ENCODE measurements around the gene DOC2B. TPM values are rescaled to one million over a fixed set of nuclear protein-coding genes. Genes with fewer than 3 reads are reported as not detected.

Gene DOC2B
- polyA plus RNA-seq (2013, experiment 1 of 2), result 0.49 TPM
- polyA plus RNA-seq (2013, experiment 2 of 2), result 0.36 TPM

GRCh38 chr17:181245-182049 is at the start of gene DOC2B:
TSS of gene DOC2B (minus strand) at chr17:181650. CDS start at chr17:181479, 171 bp downstream.
- peak within 1 kb of the TSS; percentile 38 for H3K9ac ChIP-seq (ENCODE audit: low read length)
- H4K8ac ChIP-seq (ENCODE audit: low read depth, low read length), result no peak within 1 kb of the TSS
- H2BK5ac ChIP-seq (ENCODE audit: low read length), result no peak within 1 kb of the TSS
- H3K4me2 ChIP-seq (ENCODE audit: low read length), result peak within 1 kb of the TSS; percentile 28
- H2BK15ac ChIP-seq (replicated peaks; ENCODE audit: low read depth), result no peak within 1 kb of the TSS
- H3K4ac ChIP-seq (ENCODE audit: low read depth, low read length), result peak within 1 kb of the TSS; percentile 46
- no peak within 1 kb of the TSS for H2BK120ac ChIP-seq (ENCODE audit: low read depth, low read length)
- no peaks in the 10 kb centered on the region for H3K36me3 ChIP-seq (ENCODE audit: control insufficient read depth, insufficient read depth, low read length)
- no CpG with 5 or more reads among the region's 120 CpGs for WGBS (ENCODE audit: extremely low coverage, insufficient coverage, low lambda C conversion rate)
- H3K27ac ChIP-seq (ENCODE audit: low read depth, low read length), result no peak within 1 kb of the TSS
- no peak within 1 kb of the TSS for H3K4me3 ChIP-seq (ENCODE audit: low read length)
- no peak within 1 kb of the TSS for H2AK5ac ChIP-seq (ENCODE audit: low read length)
- peak; percentile 45 for DNase-seq
- H3K56ac ChIP-seq (ENCODE audit: low read length), result peak within 1 kb of the TSS; percentile 75
- H3K23ac ChIP-seq (ENCODE audit: low read length), result peak within 1 kb of the TSS; percentile 29
- no peak within 1 kb of the TSS for H4K5ac ChIP-seq (ENCODE audit: low read length)
- H3K79me1 ChIP-seq (ENCODE audit: low read length), result no peaks in the 10 kb centered on the region
- H3K79me2 ChIP-seq (ENCODE audit: control insufficient read depth, insufficient read depth, low read length), result no peaks in the 10 kb centered on the region
- H3K4me1 ChIP-seq (ENCODE audit: control insufficient read depth, low read depth, low read length), result no peaks in the 10 kb centered on the region
- H3K18ac ChIP-seq (ENCODE audit: low read length), result peak within 1 kb of the TSS; percentile 19
- H3K27me3 ChIP-seq (ENCODE audit: insufficient read depth, low read length, poor library complexity), result peaks cover 2% of the 10 kb centered on the region

- H2BK120ac ChIP-seq (ENCODE audit: low read depth, low read length), result no peak overlapping the region
- DNase-seq, result no peak
- H3K4me3 ChIP-seq (ENCODE audit: low read length), result no peak overlapping the region
- no peak overlapping the region for H3K9ac ChIP-seq (ENCODE audit: low read length)
- H3K79me2 ChIP-seq (ENCODE audit: control insufficient read depth, insufficient read depth, low read length), result no peaks in the 10 kb centered on the region
- H4K8ac ChIP-seq (ENCODE audit: low read depth, low read length), result no peak overlapping the region
- no peak overlapping the region for H3K56ac ChIP-seq (ENCODE audit: low read length)
- no peak overlapping the region for H2AK5ac ChIP-seq (ENCODE audit: low read length)
- no peak overlapping the region for H3K23ac ChIP-seq (ENCODE audit: low read length)
- no peak overlapping the region for H2BK5ac ChIP-seq (ENCODE audit: low read length)
- H3K4ac ChIP-seq (ENCODE audit: low read depth, low read length), result no peak overlapping the region
- no peak overlapping the region for H4K5ac ChIP-seq (ENCODE audit: low read length)
- no peaks in the 10 kb centered on the region for H3K79me1 ChIP-seq (ENCODE audit: low read length)
- no peak overlapping the region for H3K27ac ChIP-seq (ENCODE audit: low read depth, low read length)
- no peaks in the 10 kb centered on the region for H3K4me1 ChIP-seq (ENCODE audit: control insufficient read depth, low read depth, low read length)
- no peak overlapping the region for H3K18ac ChIP-seq (ENCODE audit: low read length)
- no CpG with 5 or more reads among the region's 7 CpGs for WGBS (ENCODE audit: extremely low coverage, insufficient coverage, low lambda C conversion rate)
- H2BK15ac ChIP-seq (replicated peaks; ENCODE audit: low read depth), result no peak overlapping the region
- no peaks in the 10 kb centered on the region for H3K36me3 ChIP-seq (ENCODE audit: control insufficient read depth, insufficient read depth, low read length)
- H3K27me3 ChIP-seq (ENCODE audit: insufficient read depth, low read length, poor library complexity), result no peaks in the 10 kb centered on the region
- no peak overlapping the region for H3K4me2 ChIP-seq (ENCODE audit: low read length)
Measured at GRCh38 chr17:230395-230770, 48.9 kb upstream of the DOC2B start.

DNA sequence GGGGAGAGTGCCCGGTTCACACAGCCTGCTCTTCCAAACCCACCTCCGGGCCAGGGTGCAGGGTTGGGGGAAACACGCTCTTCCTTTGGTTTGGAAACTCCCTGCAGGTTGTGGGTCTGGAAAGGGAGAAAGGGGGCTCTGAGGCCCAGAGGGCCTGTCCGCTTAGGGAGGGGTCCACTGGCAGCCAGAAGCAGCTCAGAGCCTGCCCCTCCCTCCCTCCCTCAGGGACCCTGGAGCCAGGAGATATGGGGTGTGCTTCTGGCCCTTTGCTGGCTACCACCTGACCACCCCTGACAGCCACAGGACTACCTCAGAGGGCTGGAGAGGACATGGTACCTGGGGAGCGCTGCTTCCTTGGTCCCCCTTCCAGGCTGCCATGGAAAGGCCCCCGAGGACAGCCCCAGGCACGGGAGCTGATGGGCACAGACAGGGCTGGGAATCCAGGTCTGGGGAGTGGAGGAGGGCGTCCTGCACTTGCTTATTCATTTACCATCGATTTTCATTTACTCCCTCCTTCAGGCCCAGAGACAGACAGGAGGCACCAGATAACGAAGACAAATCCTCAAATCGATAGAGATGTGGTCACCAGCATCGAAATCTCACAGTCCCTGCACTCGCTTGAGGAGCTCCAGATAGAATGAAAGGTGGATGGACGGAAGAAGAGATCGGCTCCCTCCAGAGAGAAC is 48.4 kb upstream of the DOC2B start:
- no peak overlapping the region for H3K18ac ChIP-seq (ENCODE audit: low read length)
- H3K56ac ChIP-seq (ENCODE audit: low read length), result no peak overlapping the region
- H3K79me2 ChIP-seq (ENCODE audit: control insufficient read depth, insufficient read depth, low read length), result no peaks in the 10 kb centered on the region
- DNase-seq, result no peak
- H2AK5ac ChIP-seq (ENCODE audit: low read length), result no peak overlapping the region
- H3K27me3 ChIP-seq (ENCODE audit: insufficient read depth, low read length, poor library complexity), result no peaks in the 10 kb centered on the region
- WGBS (ENCODE audit: extremely low coverage, insufficient coverage, low lambda C conversion rate), result no CpG with 5 or more reads among the region's 15 CpGs
- no peak overlapping the region for H3K4me3 ChIP-seq (ENCODE audit: low read length)
- H3K4me1 ChIP-seq (ENCODE audit: control insufficient read depth, low read depth, low read length), result no peaks in the 10 kb centered on the region
- no peak overlapping the region for H2BK5ac ChIP-seq (ENCODE audit: low read length)
- no peak overlapping the region for H3K27ac ChIP-seq (ENCODE audit: low read depth, low read length)
- no peak overlapping the region for H3K4me2 ChIP-seq (ENCODE audit: low read length)
- no peak overlapping the region for H3K4ac ChIP-seq (ENCODE audit: low read depth, low read length)
- H2BK120ac ChIP-seq (ENCODE audit: low read depth, low read length), result no peak overlapping the region
- no peaks in the 10 kb centered on the region for H3K79me1 ChIP-seq (ENCODE audit: low read length)
- no peak overlapping the region for H3K9ac ChIP-seq (ENCODE audit: low read length)
- no peak overlapping the region for H4K5ac ChIP-seq (ENCODE audit: low read length)
- no peaks in the 10 kb centered on the region for H3K36me3 ChIP-seq (ENCODE audit: control insufficient read depth, insufficient read depth, low read length)
- no peak overlapping the region for H3K23ac ChIP-seq (ENCODE audit: low read length)
- H2BK15ac ChIP-seq (replicated peaks; ENCODE audit: low read depth), result no peak overlapping the region
- no peak overlapping the region for H4K8ac ChIP-seq (ENCODE audit: low read depth, low read length)

GRCh38 chr17:228951-229708 is 47.7 kb upstream of the DOC2B start:
- no peak overlapping the region for H2BK15ac ChIP-seq (replicated peaks; ENCODE audit: low read depth)
- no peaks in the 10 kb centered on the region for H3K79me1 ChIP-seq (ENCODE audit: low read length)
- no peak overlapping the region for H2BK120ac ChIP-seq (ENCODE audit: low read depth, low read length)
- H3K18ac ChIP-seq (ENCODE audit: low read length), result no peak overlapping the region
- H3K4me3 ChIP-seq (ENCODE audit: low read length), result no peak overlapping the region
- no peaks in the 10 kb centered on the region for H3K36me3 ChIP-seq (ENCODE audit: control insufficient read depth, insufficient read depth, low read length)
- H3K79me2 ChIP-seq (ENCODE audit: control insufficient read depth, insufficient read depth, low read length), result no peaks in the 10 kb centered on the region
- no peak for DNase-seq
- no peak overlapping the region for H4K8ac ChIP-seq (ENCODE audit: low read depth, low read length)
- no peak overlapping the region for H3K4ac ChIP-seq (ENCODE audit: low read depth, low read length)
- H3K9ac ChIP-seq (ENCODE audit: low read length), result no peak overlapping the region
- no peak overlapping the region for H3K27ac ChIP-seq (ENCODE audit: low read depth, low read length)
- H2AK5ac ChIP-seq (ENCODE audit: low read length), result no peak overlapping the region
- no peak overlapping the region for H2BK5ac ChIP-seq (ENCODE audit: low read length)
- no peaks in the 10 kb centered on the region for H3K4me1 ChIP-seq (ENCODE audit: control insufficient read depth, low read depth, low read length)
- H3K56ac ChIP-seq (ENCODE audit: low read length), result no peak overlapping the region
- no CpG with 5 or more reads among the region's 8 CpGs for WGBS (ENCODE audit: extremely low coverage, insufficient coverage, low lambda C conversion rate)
- H4K5ac ChIP-seq (ENCODE audit: low read length), result no peak overlapping the region
- no peaks in the 10 kb centered on the region for H3K27me3 ChIP-seq (ENCODE audit: insufficient read depth, low read length, poor library complexity)
- H3K23ac ChIP-seq (ENCODE audit: low read length), result no peak overlapping the region
- H3K4me2 ChIP-seq (ENCODE audit: low read length), result no peak overlapping the region

- no peak overlapping the region for H3K9ac ChIP-seq (ENCODE audit: low read length)
- H3K79me2 ChIP-seq (ENCODE audit: control insufficient read depth, insufficient read depth, low read length), result no peaks in the 10 kb centered on the region
- H4K5ac ChIP-seq (ENCODE audit: low read length), result no peak overlapping the region
- DNase-seq, result no peak
- H2AK5ac ChIP-seq (ENCODE audit: low read length), result no peak overlapping the region
- no peak overlapping the region for H4K8ac ChIP-seq (ENCODE audit: low read depth, low read length)
- no peak overlapping the region for H3K18ac ChIP-seq (ENCODE audit: low read length)
- H3K79me1 ChIP-seq (ENCODE audit: low read length), result no peaks in the 10 kb centered on the region
- no peak overlapping the region for H2BK120ac ChIP-seq (ENCODE audit: low read depth, low read length)
- no peaks in the 10 kb centered on the region for H3K4me1 ChIP-seq (ENCODE audit: control insufficient read depth, low read depth, low read length)
- H3K4ac ChIP-seq (ENCODE audit: low read depth, low read length), result no peak overlapping the region
- no peak overlapping the region for H3K27ac ChIP-seq (ENCODE audit: low read depth, low read length)
- no peaks in the 10 kb centered on the region for H3K36me3 ChIP-seq (ENCODE audit: control insufficient read depth, insufficient read depth, low read length)
- H3K27me3 ChIP-seq (ENCODE audit: insufficient read depth, low read length, poor library complexity), result no peaks in the 10 kb centered on the region
- H3K4me3 ChIP-seq (ENCODE audit: low read length), result no peak overlapping the region
- H3K56ac ChIP-seq (ENCODE audit: low read length), result no peak overlapping the region
- WGBS (ENCODE audit: extremely low coverage, insufficient coverage, low lambda C conversion rate), result no CpG with 5 or more reads among the region's 19 CpGs
- no peak overlapping the region for H3K23ac ChIP-seq (ENCODE audit: low read length)
- no peak overlapping the region for H2BK5ac ChIP-seq (ENCODE audit: low read length)
- H3K4me2 ChIP-seq (ENCODE audit: low read length), result no peak overlapping the region
- no peak overlapping the region for H2BK15ac ChIP-seq (replicated peaks; ENCODE audit: low read depth)
Measured at GRCh38 chr17:227946-228615, 46.6 kb upstream of the DOC2B start.

All from mesendoderm (in vitro differentiated cells).